Measurements from ENCODE around the gene CAPN5.

Gene CAPN5

DNA sequence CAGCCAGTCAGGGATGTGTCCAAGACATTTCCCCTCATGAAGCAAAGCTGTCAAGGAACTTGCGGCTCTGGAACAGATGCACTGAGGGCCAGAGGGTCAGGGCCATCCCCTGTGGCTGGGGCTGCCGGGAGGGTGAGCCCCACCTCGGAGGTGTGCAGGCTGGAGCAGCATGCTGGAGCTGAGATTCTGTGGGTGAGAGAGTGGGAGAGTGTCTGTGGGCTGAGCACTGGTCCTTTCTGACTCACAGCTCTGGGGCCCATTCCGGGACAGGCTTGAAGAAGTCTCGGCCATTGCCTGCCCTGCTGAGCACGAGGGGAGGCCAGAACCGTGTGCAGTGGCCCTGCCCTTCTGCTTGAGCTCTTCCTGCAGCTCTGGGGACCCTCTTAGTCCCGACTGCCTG lies 38.0 kb downstream of the CAPN5 start:
- H3K4me3 Mint-ChIP-seq, result no peak overlapping the region
- no peaks in the 10 kb centered on the region for H3K36me3 Mint-ChIP-seq (ENCODE audit: low read depth)
- H3K27me3 Mint-ChIP-seq, result no peaks in the 10 kb centered on the region
- no peak overlapping the region for H3K27ac Mint-ChIP-seq
- H3K9me3 Mint-ChIP-seq, result no peaks in the 10 kb centered on the region
- H3K4me1 Mint-ChIP-seq (ENCODE audit: low read depth), result no peaks in the 10 kb centered on the region

DNA sequence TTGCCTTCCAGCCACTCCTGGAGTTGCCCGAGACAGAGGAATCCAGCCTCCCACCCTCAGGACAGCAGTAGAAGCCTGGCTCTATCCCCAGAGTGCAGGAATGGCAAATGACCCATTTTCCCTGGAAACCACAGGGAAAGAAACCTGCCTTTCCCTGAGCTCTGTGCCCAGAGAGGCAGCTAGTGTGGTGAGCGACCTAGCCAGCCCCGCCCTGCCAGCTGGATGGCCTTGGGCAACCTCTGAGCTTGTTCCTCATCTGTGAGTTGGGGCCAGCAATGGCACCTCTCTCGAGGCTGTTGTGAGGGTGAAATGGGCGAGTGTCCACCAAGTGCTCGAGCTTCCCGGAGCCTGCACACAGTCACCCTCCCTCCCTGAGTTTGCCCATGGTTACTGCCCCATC lies 39.5 kb downstream of the CAPN5 start:
- Mint-ChIP-seq H3K36me3 (ENCODE audit: low read depth) (no peaks in the 10 kb centered on the region), H3K4me3 (no peak overlapping the region), H3K4me1 (ENCODE audit: low read depth) (no peaks in the 10 kb centered on the region), H3K27me3 (no peaks in the 10 kb centered on the region), H3K27ac (no peak overlapping the region), H3K9me3 (no peaks in the 10 kb centered on the region)

DNA sequence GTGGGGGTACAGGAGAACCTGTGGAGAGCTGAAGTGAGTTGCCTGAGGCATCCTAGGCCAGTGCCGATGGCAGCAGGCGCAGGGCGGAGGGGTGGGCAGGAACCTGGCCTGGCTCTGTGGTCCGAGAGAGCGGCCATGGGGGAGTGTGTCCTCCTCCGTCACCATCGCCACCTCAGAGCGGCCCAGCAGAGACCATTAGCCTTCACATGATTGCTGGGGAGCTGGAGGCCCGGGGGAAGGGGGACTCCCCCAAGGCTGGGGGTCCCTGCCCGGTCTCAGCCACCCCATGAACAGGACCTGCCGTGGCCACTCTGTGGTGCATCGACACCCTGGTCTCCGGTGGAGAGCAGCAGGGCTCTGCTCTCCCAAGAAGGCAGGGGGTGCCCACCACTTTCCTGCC lies 40.0 kb downstream of the CAPN5 start:
- H3K27ac Mint-ChIP-seq, result no peak overlapping the region
- no peaks in the 10 kb centered on the region for H3K4me1 Mint-ChIP-seq (ENCODE audit: low read depth)
- no peaks in the 10 kb centered on the region for H3K9me3 Mint-ChIP-seq
- H3K27me3 Mint-ChIP-seq, result no peaks in the 10 kb centered on the region
- no peaks in the 10 kb centered on the region for H3K36me3 Mint-ChIP-seq (ENCODE audit: low read depth)
- no peak overlapping the region for H3K4me3 Mint-ChIP-seq

DNA sequence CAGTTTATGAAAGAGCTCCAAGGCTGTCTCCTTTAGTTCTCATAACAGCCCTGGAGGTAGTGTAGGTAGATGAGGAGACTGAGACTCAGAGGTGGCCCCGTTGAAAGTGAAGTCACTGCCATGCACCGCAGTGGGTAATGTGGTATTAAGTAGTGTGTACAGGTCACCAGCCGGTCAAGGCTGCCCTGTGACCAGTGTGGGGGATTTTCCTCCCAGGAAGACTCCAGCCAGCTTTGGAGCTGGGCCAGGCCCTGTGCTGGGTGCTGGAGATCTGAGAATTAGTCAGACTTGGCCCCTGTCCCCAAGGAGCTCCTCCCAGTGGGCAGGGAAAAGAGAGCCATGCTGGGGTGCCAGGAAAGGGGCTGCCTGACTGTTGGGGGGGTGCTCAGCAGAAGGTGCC lies 41.2 kb downstream of the CAPN5 start:
- H3K4me3 Mint-ChIP-seq, result no peak overlapping the region
- H3K27ac Mint-ChIP-seq, result no peak overlapping the region

DNA sequence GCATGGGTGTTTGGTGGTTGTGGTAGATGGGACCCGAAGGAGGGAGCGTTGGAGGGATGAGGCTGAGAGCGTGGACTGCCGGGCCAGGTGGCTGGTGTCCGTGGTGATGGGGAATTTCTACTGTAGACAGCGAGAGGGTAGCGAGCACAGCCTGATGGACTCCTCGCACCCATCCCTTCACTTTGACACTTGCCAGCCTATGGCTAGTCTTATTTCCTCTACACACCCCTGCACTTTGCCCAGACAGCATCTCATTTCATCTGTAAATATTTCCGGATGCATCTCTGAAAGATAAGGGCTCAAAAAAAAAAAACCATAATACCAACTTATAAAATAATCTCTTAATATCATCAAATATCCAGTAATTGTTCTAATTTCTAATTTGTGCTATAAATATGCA lies 41.7 kb downstream of the CAPN5 start:
- Mint-ChIP-seq H3K4me3 (no peak overlapping the region), H3K4me1 (ENCODE audit: low read depth) (no peaks in the 10 kb centered on the region), H3K27me3 (no peaks in the 10 kb centered on the region), H3K36me3 (ENCODE audit: low read depth) (no peaks in the 10 kb centered on the region), H3K27ac (no peak overlapping the region), H3K9me3 (no peaks in the 10 kb centered on the region)

More for the DNA sequence above, 41.2 kb downstream of the CAPN5 start:
- Mint-ChIP-seq H3K36me3 (ENCODE audit: low read depth) (no peaks in the 10 kb centered on the region), H3K4me1 (ENCODE audit: low read depth) (no peaks in the 10 kb centered on the region), H3K27me3 (no peaks in the 10 kb centered on the region), H3K9me3 (no peaks in the 10 kb centered on the region)

DNA sequence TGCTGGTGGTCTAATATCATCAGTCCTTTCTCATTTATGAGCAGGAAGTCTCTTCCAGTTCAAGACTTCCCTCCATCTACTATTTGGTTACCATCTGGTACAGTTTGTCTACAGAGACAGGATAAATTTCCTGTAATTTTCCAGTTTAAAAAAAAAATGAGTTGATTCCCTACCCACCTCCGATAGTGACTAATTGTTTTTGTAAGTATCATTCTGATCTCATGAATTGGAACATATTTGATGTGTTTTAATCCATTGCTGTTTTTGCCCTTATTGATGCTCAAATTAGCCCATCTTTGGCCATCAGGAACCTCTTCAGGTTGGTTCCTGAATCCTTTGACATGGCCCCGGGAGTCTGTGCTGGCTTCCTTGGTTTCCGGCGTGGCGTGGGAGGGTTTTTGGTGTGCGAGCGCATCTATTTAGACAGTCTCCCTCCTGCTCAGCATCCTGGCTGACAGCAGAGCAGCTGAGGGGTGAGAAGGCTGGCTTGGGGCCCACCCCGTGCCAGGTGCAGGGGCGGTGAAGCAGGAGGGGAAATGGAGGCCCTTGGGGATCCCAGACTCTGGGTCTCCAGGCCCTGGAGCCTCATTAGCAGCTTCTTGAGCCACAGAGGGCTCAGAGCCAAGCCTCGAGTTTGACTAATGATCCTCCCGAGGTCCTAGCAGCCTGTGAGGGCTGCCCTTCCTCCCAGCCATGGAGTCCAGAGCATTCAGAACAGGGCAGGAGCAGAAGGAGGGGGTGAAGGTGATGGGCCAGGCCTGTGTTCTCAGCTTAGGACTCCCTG lies 42.7 kb downstream of the CAPN5 start:
- Mint-ChIP-seq H3K9me3 (no peaks in the 10 kb centered on the region), H3K4me3 (no peak overlapping the region), H3K27ac (no peak overlapping the region), H3K27me3 (no peaks in the 10 kb centered on the region), H3K36me3 (ENCODE audit: low read depth) (no peaks in the 10 kb centered on the region), H3K4me1 (ENCODE audit: low read depth) (no peaks in the 10 kb centered on the region)

DNA sequence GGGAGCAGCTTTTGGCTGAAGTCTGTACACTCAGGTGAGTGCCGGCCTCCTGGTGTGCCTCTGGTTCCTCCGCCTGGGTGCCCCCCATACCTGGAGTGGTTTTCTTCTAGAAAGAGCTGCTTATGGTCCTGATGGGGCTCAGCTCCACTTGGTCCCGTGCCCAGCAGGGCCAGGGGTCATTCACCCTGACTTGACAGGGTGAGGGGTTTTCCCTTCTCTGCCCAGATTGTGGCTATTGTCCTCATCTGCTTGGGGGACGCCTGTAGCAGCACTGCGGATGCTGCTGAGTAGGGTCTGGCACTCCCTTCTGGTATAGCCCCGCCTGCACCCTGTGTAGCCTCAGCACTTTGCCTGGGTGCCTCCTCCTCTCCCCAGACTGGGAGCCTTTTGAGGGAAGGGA lies 44.1 kb downstream of the CAPN5 start:
- no peaks in the 10 kb centered on the region for H3K4me1 Mint-ChIP-seq (ENCODE audit: low read depth)
- H3K9me3 Mint-ChIP-seq, result no peaks in the 10 kb centered on the region
- H3K27me3 Mint-ChIP-seq, result no peaks in the 10 kb centered on the region
- no peak overlapping the region for H3K27ac Mint-ChIP-seq
- no peaks in the 10 kb centered on the region for H3K36me3 Mint-ChIP-seq (ENCODE audit: low read depth)
- H3K4me3 Mint-ChIP-seq, result no peak overlapping the region

DNA sequence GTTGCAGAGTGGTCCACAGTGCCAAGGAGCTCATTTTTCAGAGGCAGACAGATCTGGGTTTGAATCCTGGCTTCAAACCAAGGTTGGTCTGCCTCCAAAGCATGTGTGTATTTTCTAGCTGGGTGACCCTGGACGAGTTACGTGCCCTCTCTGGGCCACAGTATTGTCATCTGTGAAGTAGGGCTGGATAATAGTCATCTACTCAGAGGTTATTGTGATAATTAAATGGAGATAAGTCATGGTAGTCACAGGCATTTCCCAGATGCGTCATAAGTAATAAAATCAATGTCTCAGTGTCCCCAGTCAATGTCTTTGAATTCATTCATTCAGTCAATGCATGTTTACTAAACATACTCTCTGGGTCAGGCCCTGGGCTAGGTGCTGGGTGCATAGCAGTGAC lies 44.5 kb downstream of the CAPN5 start:
- no peaks in the 10 kb centered on the region for H3K4me1 Mint-ChIP-seq (ENCODE audit: low read depth)
- no peaks in the 10 kb centered on the region for H3K36me3 Mint-ChIP-seq (ENCODE audit: low read depth)
- H3K9me3 Mint-ChIP-seq, result no peaks in the 10 kb centered on the region
- H3K27ac Mint-ChIP-seq, result no peak overlapping the region
- no peaks in the 10 kb centered on the region for H3K27me3 Mint-ChIP-seq
- no peak overlapping the region for H3K4me3 Mint-ChIP-seq

DNA sequence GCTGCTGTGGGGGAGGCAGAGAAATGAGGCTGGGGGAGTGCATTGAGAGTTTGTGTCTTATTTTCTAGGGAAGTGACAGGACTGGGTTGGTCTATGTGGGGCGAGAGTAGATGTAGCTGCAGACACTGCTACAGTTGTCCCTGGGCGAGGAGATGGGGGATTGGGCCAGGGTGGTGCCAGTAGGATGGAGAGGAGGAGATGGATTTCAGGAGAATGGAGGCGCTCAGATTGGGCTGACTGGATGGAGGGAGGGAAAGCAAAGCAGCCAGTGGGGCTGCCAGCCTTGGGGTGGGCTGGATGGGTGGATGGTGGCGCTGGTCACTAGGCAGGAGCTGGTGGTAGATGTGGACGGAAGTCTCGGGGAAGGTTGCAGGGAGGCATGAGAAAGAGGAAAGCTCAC lies 45.2 kb downstream of the CAPN5 start:
- Mint-ChIP-seq H3K36me3 (ENCODE audit: low read depth) (no peaks in the 10 kb centered on the region), H3K9me3 (no peaks in the 10 kb centered on the region), H3K27ac (no peak overlapping the region), H3K27me3 (no peaks in the 10 kb centered on the region), H3K4me1 (ENCODE audit: low read depth) (no peaks in the 10 kb centered on the region), H3K4me3 (no peak overlapping the region)

DNA sequence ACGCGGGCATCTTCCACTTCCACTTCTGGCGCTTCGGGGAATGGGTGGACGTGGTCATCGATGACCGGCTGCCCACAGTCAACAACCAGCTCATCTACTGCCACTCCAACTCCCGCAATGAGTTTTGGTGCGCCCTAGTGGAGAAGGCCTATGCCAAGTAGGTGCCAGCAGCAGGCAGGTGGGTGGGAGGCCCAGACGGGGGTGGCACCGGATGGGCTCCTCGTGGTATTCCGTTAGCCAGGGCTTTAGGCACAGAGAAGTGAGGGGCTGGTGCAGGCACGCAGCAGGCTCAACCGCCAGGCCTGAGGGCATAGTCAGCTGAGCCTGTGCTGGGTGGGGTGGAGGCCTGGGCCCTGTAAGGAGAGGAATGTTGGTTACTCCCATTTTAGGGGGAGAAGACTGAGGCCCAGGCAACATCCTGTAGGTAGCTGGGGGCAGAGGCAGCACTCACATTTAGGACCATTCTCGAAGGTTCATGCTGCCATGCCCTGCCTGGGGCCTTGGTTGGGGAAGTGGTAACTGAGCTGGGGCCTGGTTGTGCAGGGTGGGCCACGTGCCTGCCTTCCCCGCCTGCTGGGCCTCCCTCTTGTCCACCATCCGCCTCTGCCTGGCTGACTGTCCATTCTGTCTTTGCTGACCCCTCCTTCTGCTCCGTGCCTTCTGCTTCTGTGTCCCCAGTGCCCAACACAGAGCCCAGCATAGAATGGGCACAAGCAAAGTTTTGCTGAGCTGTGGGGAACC lies 46.0 kb downstream of the CAPN5 start:
- Mint-ChIP-seq H3K4me1 (ENCODE audit: low read depth) (no peaks in the 10 kb centered on the region), H3K9me3 (no peaks in the 10 kb centered on the region), H3K27ac (no peak overlapping the region), H3K27me3 (no peaks in the 10 kb centered on the region), H3K4me3 (no peak overlapping the region), H3K36me3 (ENCODE audit: low read depth) (no peaks in the 10 kb centered on the region)

DNA sequence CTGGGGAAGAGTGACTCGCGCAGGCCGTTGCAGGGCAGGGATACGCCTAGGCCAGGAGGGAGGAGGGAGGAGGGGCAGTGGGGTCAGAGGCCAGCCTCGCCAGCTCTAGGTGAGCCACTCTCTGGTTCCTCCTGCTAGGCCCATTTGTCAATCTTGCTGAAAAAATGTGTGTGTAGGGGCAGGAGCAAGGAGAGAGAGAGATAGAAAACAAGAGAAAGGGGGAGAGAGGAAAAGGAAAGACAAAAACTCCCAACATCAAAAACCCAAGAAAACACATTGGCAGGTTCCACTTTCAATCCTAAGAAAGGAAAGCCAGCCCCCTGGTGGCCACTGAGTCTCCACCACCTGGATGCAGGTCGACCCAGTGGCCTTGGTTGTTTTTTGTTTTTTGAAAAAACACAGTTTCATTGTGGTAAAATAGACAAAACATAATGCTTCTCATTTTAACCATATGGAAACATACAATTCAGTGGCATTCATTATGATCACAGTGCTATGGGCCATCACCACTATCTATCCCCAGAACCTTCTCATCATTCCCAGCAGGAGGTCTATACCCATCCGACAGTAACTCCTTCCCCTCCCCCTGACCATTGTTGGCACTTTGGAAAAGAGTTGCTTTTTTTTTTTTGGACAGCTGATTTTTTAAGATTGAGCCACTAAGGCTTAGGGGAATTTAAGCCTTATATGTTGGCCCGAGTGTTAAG lies 46.8 kb downstream of the CAPN5 start:
- Mint-ChIP-seq H3K36me3 (ENCODE audit: low read depth) (no peaks in the 10 kb centered on the region), H3K4me3 (no peak overlapping the region), H3K9me3 (no peaks in the 10 kb centered on the region), H3K4me1 (ENCODE audit: low read depth) (no peaks in the 10 kb centered on the region), H3K27me3 (no peaks in the 10 kb centered on the region), H3K27ac (no peak overlapping the region)

DNA sequence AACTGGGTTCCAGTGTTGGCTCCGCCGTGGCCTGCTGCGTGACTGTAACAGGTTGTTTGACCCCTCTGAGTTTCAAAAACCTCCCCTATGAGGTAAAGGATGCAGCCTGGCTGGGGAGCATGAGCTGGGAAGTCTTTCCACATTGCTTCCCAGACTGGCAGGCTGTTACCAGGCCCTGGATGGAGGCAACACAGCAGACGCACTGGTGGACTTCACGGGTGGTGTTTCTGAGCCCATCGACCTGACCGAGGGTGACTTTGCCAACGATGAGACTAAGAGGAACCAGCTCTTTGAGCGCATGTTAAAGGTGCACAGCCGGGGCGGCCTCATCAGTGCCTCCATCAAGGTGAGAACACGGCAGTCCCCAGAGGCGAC lies 47.3 kb downstream of the CAPN5 start:
- H3K27me3 Mint-ChIP-seq, result no peaks in the 10 kb centered on the region
- H3K4me3 Mint-ChIP-seq, result no peak overlapping the region
- H3K36me3 Mint-ChIP-seq (ENCODE audit: low read depth), result no peaks in the 10 kb centered on the region
- H3K27ac Mint-ChIP-seq, result no peak overlapping the region
- H3K9me3 Mint-ChIP-seq, result no peaks in the 10 kb centered on the region
- no peaks in the 10 kb centered on the region for H3K4me1 Mint-ChIP-seq (ENCODE audit: low read depth)

DNA sequence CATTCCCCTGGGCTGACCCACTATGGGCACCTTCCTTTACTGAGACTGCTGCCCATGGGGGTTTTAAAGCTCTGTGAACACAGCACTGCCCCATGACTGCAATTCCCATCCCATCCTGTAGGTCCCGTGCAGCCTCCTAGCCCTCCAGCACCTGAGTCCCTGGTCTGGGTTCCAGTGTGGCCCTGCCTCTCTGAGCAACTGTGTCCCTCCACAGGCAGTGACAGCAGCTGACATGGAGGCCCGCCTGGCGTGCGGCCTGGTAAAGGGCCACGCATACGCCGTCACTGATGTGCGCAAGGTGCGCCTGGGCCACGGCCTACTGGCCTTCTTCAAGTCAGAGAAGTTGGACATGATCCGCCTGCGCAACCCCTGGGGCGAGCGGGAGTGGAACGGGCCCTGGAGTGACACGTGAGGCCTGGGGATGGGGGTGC lies 48.4 kb downstream of the CAPN5 start:
- H3K4me3 Mint-ChIP-seq, result no peak overlapping the region
- no peaks in the 10 kb centered on the region for H3K4me1 Mint-ChIP-seq (ENCODE audit: low read depth)
- no peaks in the 10 kb centered on the region for H3K9me3 Mint-ChIP-seq
- H3K36me3 Mint-ChIP-seq (ENCODE audit: low read depth), result no peaks in the 10 kb centered on the region
- H3K27ac Mint-ChIP-seq, result no peak overlapping the region
- no peaks in the 10 kb centered on the region for H3K27me3 Mint-ChIP-seq

DNA sequence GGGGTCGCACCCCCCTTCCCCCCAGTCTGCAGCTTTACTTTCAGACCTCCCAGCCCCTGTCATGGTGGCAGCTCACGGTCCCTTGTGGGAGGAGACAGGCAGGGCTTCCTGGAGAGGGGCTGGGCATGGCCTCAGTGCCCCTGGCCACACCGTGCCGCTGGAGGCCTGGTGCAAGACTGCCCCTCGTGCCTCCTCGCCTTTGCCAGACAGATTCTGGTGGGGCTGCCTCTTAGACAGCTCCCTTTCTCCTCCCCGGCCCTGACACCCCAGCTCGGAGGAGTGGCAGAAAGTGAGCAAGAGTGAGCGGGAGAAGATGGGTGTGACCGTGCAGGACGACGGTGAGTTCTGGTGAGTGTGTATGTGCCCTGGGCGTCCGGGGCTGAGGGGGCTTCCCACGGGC lies 49.2 kb downstream of the CAPN5 start:
- no peaks in the 10 kb centered on the region for H3K4me1 Mint-ChIP-seq (ENCODE audit: low read depth)
- no peak overlapping the region for H3K27ac Mint-ChIP-seq
- H3K4me3 Mint-ChIP-seq, result no peak overlapping the region
- no peaks in the 10 kb centered on the region for H3K9me3 Mint-ChIP-seq
- H3K27me3 Mint-ChIP-seq, result no peaks in the 10 kb centered on the region
- H3K36me3 Mint-ChIP-seq (ENCODE audit: low read depth), result no peaks in the 10 kb centered on the region

DNA sequence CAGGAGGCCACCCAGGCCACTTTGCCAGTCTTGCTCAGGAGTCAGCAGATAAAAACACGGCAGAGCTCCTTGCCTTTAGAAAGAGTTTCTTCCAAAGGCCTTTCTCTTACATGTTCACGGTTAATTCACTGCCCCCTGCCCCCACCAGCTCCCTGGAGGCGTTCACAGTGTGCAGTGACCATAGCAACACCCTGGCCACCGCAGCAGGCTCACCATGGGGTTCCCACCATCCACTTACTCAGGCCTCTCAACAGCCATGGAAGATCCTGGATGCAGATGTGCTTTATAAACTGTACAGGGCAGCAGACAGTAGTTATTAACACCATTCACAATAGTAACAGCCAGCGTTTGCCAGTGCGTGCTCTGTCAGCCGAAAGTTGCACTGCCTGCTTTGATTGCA lies 50.7 kb downstream of the CAPN5 start:
- Mint-ChIP-seq H3K4me1 (ENCODE audit: low read depth) (no peaks in the 10 kb centered on the region), H3K27ac (no peak overlapping the region), H3K36me3 (ENCODE audit: low read depth) (no peaks in the 10 kb centered on the region)

More for the DNA sequence above, 50.7 kb downstream of the CAPN5 start:
- Mint-ChIP-seq H3K27me3 (no peaks in the 10 kb centered on the region), H3K4me3 (no peak overlapping the region), H3K9me3 (no peaks in the 10 kb centered on the region)

Measured in stimulated activated naive CD8-positive, alpha-beta T cell treated with anti-CD3 and anti-CD28 coated beads, Interleukin-15, Interleukin-2, amounts not matched to agents 100 ng/mL and 50 ng/mL, for 24 hours (primary cell).